ENCODE results near the gene SYTL5.

The SYTL5 gene

DNA sequence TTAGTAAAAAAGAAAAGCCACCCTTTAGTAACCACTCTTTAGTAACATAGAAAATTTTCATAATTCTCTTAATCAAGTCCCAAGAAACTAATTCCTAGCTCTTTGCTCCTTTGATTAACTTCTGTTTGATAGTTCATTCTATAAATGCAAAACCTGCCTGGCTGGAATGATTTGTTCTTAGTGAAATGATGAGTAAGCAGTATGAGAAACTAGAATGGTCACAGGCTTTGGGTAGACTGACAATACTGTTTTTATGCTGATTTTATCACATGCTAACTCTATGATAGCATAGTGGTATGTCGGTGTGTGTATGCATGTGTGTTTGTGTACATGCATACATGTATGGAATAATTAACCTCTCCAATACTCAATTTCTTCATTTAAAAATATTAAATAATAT lies 81.2 kb downstream of the SYTL5 start:
- no peak for TF ChIP-seq POLR2AphosphoS5 (IDR thresholded peaks at IDR 0.05; ENCODE audit: low read depth)
- TF ChIP-seq, protein P1, sequence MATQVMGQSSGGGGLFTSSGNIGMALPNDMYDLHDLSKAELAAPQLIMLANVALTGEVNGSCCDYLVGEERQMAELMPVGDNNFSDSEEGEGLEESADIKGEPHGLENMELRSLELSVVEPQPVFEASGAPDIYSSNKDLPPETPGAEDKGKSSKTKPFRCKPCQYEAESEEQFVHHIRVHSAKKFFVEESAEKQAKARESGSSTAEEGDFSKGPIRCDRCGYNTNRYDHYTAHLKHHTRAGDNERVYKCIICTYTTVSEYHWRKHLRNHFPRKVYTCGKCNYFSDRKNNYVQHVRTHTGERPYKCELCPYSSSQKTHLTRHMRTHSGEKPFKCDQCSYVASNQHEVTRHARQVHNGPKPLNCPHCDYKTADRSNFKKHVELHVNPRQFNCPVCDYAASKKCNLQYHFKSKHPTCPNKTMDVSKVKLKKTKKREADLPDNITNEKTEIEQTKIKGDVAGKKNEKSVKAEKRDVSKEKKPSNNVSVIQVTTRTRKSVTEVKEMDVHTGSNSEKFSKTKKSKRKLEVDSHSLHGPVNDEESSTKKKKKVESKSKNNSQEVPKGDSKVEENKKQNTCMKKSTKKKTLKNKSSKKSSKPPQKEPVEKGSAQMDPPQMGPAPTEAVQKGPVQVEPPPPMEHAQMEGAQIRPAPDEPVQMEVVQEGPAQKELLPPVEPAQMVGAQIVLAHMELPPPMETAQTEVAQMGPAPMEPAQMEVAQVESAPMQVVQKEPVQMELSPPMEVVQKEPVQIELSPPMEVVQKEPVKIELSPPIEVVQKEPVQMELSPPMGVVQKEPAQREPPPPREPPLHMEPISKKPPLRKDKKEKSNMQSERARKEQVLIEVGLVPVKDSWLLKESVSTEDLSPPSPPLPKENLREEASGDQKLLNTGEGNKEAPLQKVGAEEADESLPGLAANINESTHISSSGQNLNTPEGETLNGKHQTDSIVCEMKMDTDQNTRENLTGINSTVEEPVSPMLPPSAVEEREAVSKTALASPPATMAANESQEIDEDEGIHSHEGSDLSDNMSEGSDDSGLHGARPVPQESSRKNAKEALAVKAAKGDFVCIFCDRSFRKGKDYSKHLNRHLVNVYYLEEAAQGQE (IDR thresholded peaks at IDR 0.05; ENCODE audit: insufficient replicate concordance, low read depth) = no peak
- DNase-seq (ENCODE audit: low read depth in 1 of 2, low spot score in 1 of 2) = no peak
- Histone ChIP-seq H3K4me3 (replicated peaks; ENCODE audit: insufficient read depth, low read length) (no peak overlapping the region), H3K27me3 (ENCODE audit: insufficient read depth, poor library complexity, severe bottlenecking) (no peaks in the 10 kb centered on the region), H3K27ac (replicated peaks) (no peak overlapping the region)

- no peak for DNase-seq (ENCODE audit: low read depth in 1 of 2, low spot score in 1 of 2)
- TF ChIP-seq, protein P1 (IDR thresholded peaks at IDR 0.05; ENCODE audit: insufficient replicate concordance, low read depth) = no peak
- no peak for TF ChIP-seq GABPA (IDR thresholded peaks at IDR 0.05; ENCODE audit: low read depth)
- TF ChIP-seq, protein P2, sequence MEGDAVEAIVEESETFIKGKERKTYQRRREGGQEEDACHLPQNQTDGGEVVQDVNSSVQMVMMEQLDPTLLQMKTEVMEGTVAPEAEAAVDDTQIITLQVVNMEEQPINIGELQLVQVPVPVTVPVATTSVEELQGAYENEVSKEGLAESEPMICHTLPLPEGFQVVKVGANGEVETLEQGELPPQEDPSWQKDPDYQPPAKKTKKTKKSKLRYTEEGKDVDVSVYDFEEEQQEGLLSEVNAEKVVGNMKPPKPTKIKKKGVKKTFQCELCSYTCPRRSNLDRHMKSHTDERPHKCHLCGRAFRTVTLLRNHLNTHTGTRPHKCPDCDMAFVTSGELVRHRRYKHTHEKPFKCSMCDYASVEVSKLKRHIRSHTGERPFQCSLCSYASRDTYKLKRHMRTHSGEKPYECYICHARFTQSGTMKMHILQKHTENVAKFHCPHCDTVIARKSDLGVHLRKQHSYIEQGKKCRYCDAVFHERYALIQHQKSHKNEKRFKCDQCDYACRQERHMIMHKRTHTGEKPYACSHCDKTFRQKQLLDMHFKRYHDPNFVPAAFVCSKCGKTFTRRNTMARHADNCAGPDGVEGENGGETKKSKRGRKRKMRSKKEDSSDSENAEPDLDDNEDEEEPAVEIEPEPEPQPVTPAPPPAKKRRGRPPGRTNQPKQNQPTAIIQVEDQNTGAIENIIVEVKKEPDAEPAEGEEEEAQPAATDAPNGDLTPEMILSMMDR (IDR thresholded peaks at IDR 0.05; ENCODE audit: insufficient read depth, low read length) = no peak
- no peak for TF ChIP-seq SPI1 (IDR thresholded peaks at IDR 0.05; ENCODE audit: borderline replicate concordance, low read depth)
- no peak for TF ChIP-seq POLR2AphosphoS5 (IDR thresholded peaks at IDR 0.05; ENCODE audit: low read depth)
- H3K27ac ChIP-seq (replicated peaks) = no peak overlapping the region
- no peaks in the 10 kb centered on the region for H3K27me3 ChIP-seq (ENCODE audit: insufficient read depth, poor library complexity, severe bottlenecking)
- no peak overlapping the region for H3K4me3 ChIP-seq (replicated peaks; ENCODE audit: insufficient read depth, low read length)
Measured at GRCh38 chrX:38089173-38089982, 83.0 kb downstream of the SYTL5 start.

DNA sequence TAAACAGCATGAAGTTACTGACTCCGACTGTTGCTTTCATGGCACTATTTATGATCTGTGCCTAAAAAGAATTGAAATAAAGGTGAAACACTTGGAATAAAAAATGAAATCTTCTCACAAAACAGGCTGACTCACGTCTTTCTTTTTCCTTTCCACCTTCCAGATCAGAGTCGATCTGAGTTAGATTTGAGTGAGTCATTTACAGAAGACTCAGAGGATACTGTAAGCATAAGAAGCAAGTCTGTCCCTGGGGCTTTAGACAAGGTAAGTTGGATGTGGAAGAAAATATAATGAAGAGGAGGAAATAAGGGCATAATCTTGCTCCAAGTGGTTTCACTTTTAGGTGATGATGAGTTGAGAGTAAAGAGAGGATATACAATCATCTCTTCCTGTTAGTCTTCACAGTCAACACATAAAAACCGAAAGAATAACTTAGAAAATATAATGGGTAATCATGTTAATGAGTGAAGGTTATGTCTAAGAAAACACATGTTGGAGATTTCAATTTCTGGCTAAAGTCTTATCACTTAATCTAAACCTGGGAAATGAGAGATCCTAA lies 89.7 kb downstream of the SYTL5 start:
- Histone ChIP-seq H3K27ac (replicated peaks) (no peak overlapping the region), H3K4me3 (replicated peaks; ENCODE audit: insufficient read depth, low read length) (no peak overlapping the region), H3K27me3 (ENCODE audit: insufficient read depth, poor library complexity, severe bottlenecking) (no peaks in the 10 kb centered on the region)
- no peak for DNase-seq (ENCODE audit: low read depth in 1 of 2, low spot score in 1 of 2)
- TF ChIP-seq GABPA (IDR thresholded peaks at IDR 0.05; ENCODE audit: low read depth) (no peak), POLR2AphosphoS5 (IDR thresholded peaks at IDR 0.05; ENCODE audit: low read depth) (no peak), SPI1 (IDR thresholded peaks at IDR 0.05; ENCODE audit: borderline replicate concordance, low read depth) (no peak)
- TF ChIP-seq, protein P1 (IDR thresholded peaks at IDR 0.05; ENCODE audit: insufficient replicate concordance, low read depth) = no peak
- TF ChIP-seq, protein P2 (IDR thresholded peaks at IDR 0.05; ENCODE audit: insufficient read depth, low read length) = no peak

Data from HL-60 (cell line).